ENCODE data around the gene TMPRSS6.

DNA sequence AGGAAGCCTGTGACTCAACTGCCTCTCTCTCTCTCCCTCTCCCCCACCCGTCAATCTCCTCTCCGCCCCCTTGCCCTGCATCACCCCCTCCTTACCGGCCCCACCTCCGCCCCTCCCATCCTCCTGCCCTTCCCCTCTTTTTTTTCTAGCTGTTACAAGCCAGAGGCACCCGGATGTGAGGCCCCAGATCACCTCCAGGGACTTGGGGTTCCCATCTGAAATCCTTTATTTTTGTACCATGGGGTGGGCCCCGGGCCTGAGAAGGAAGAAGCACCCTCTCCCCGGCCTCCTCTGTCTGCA, 47.2 kb downstream of the TMPRSS6 start:
- no peak for TF ChIP-seq EZH2 (IDR thresholded peaks at IDR 0.05; ENCODE audit: low read depth)
- TF ChIP-seq, protein P1, sequence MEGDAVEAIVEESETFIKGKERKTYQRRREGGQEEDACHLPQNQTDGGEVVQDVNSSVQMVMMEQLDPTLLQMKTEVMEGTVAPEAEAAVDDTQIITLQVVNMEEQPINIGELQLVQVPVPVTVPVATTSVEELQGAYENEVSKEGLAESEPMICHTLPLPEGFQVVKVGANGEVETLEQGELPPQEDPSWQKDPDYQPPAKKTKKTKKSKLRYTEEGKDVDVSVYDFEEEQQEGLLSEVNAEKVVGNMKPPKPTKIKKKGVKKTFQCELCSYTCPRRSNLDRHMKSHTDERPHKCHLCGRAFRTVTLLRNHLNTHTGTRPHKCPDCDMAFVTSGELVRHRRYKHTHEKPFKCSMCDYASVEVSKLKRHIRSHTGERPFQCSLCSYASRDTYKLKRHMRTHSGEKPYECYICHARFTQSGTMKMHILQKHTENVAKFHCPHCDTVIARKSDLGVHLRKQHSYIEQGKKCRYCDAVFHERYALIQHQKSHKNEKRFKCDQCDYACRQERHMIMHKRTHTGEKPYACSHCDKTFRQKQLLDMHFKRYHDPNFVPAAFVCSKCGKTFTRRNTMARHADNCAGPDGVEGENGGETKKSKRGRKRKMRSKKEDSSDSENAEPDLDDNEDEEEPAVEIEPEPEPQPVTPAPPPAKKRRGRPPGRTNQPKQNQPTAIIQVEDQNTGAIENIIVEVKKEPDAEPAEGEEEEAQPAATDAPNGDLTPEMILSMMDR (conservative IDR thresholded peaks at IDR 0.05) = no peak
